Measurements from ENCODE around the gene PLD1.

GRCh38 chr3:171778493-171778892 is 31.8 kb downstream of the PLD1 start:
- TF ChIP-seq CTCF (conservative IDR thresholded peaks at IDR 0.05) (no peak), EZH2 (IDR thresholded peaks at IDR 0.05; ENCODE audit: low read depth) (no peak)

Data from PC-9 (cell line).